H54 (cell line): ENCODE results near the gene ARHGAP10.
"Not testable (repeated sequence)": the region's sequence is repeated elsewhere in the genome, so short reads cannot be mapped to it uniquely, and the experiment has no call there.

Experiments
- DNase-seq: peaks from one replicate; pipeline ENCODE4 v3.0.0; 2011; ENCODE audit warnings: low spot score, mixed read lengths; ENCODE audit not compliant: insufficient read length
- FAIRE-seq: peaks from 3 replicates; lab custom pipeline; 2011; peaks lifted over from hg19 to GRCh38; lab: Jason Lieb, UNC
- POLR2A ChIP-seq: IDR thresholded peaks from 2 replicates; pipeline ENCODE4 v1.6.1; 2011; ENCODE audit warnings: low read depth, mild to moderate bottlenecking, low read length

Gene ARHGAP10

GRCh38 chr4:147909225-147909624, 177.3 kb downstream of the ARHGAP10 start:
- FAIRE-seq = no peak
- no peak for TF ChIP-seq POLR2A
- no peak for DNase-seq

- FAIRE-seq (no peak), DNase-seq (no peak)
- TF ChIP-seq POLR2A = no peak
Measured at GRCh38 chr4:147910315-147910714, 178.4 kb downstream of the ARHGAP10 start.

- DNase-seq, FAIRE-seq: not testable (repeated sequence)
Measured at GRCh38 chr4:147912106-147912505, 180.2 kb downstream of the ARHGAP10 start.

- DNase-seq = no peak
Measured at GRCh38 chr4:147913137-147913536, 181.2 kb downstream of the ARHGAP10 start.

GRCh38 chr4:147916351-147916750, 184.5 kb downstream of the ARHGAP10 start:
- FAIRE-seq = no peak
- TF ChIP-seq POLR2A = no peak

More at GRCh38 chr4:147913137-147913536, 181.2 kb downstream of the ARHGAP10 start:
- TF ChIP-seq POLR2A = no peak
- FAIRE-seq = no peak

GRCh38 chr4:147923381-147923780, 191.5 kb downstream of the ARHGAP10 start:
- DNase-seq = no peak
- FAIRE-seq = no peak
- no peak for TF ChIP-seq POLR2A

More at GRCh38 chr4:147916351-147916750, 184.5 kb downstream of the ARHGAP10 start:
- DNase-seq = no peak

- DNase-seq (no peak), FAIRE-seq (no peak)
- no peak for TF ChIP-seq POLR2A
Measured at GRCh38 chr4:147923854-147924253, 192.0 kb downstream of the ARHGAP10 start.

GRCh38 chr4:147924604-147925412, 192.9 kb downstream of the ARHGAP10 start:
- TF ChIP-seq POLR2A = no peak
- FAIRE-seq (no peak), DNase-seq (no peak)

- no peak for FAIRE-seq
- DNase-seq = peak; percentile 10
- TF ChIP-seq POLR2A = no peak
Measured at GRCh38 chr4:147927377-147928137, 195.7 kb downstream of the ARHGAP10 start.

- no peak for TF ChIP-seq POLR2A
- FAIRE-seq (no peak), DNase-seq (no peak)
Measured at GRCh38 chr4:147928400-147928799, 196.5 kb downstream of the ARHGAP10 start.

GRCh38 chr4:147929746-147930145, 197.9 kb downstream of the ARHGAP10 start:
- no peak for TF ChIP-seq POLR2A
- FAIRE-seq (no peak), DNase-seq (no peak)

- FAIRE-seq (no peak), DNase-seq (no peak)
- no peak for TF ChIP-seq POLR2A
Measured at GRCh38 chr4:147933316-147933715, 201.4 kb downstream of the ARHGAP10 start.

- FAIRE-seq = no peak
Measured at GRCh38 chr4:147933779-147934178, 201.9 kb downstream of the ARHGAP10 start.

GRCh38 chr4:147938496-147938895, 206.6 kb downstream of the ARHGAP10 start:
- no peak for FAIRE-seq
- no peak for TF ChIP-seq POLR2A

More at GRCh38 chr4:147933779-147934178, 201.9 kb downstream of the ARHGAP10 start:
- TF ChIP-seq POLR2A = no peak
- DNase-seq = no peak

More at GRCh38 chr4:147938496-147938895, 206.6 kb downstream of the ARHGAP10 start:
- no peak for DNase-seq
